ENCODE results near the gene MAD1L1. TPM values are rescaled to one million over a fixed set of nuclear protein-coding genes. Genes with fewer than 3 reads are reported as not detected.
"Not testable (repeated sequence)": the region's sequence is repeated elsewhere in the genome, so short reads cannot be mapped to it uniquely, and the experiment has no call there.

The MAD1L1 gene
- polyA plus RNA-seq, 6 donors from 2014 or later = 109 to 209 (median 158) TPM

- no peaks in the 10 kb centered on the region for H3K27me3 Mint-ChIP-seq
- H3K36me3 Mint-ChIP-seq = peaks cover 5% of the 10 kb centered on the region in 2 donors
- peak overlapping the region in 3 of 6 donors; percentile 42 to 66 (median 57) for H3K27ac Mint-ChIP-seq
- DNase-seq (no peak), ATAC-seq (ENCODE audit: low read depth in 2 of 2) (no peak)
- peaks cover 0 to 7% (median 5%) of the 10 kb centered on the region in 7 donors for H3K9me3 Mint-ChIP-seq
- peaks cover 4 to 20% (median 16%) of the 10 kb centered on the region in 3 donors for H3K4me1 Mint-ChIP-seq
- H3K4me3 Mint-ChIP-seq = no peak overlapping the region
Observed at GRCh38 chr7:1883031-1883761, 349.5 kb downstream of the MAD1L1 start.

GRCh38 chr7:1882451-1882850, 350.3 kb downstream of the MAD1L1 start:
- Mint-ChIP-seq H3K4me1 (peaks cover 4 to 20% (median 15%) of the 10 kb centered on the region in 3 donors), H3K4me3 (peak overlapping the region in 1 of 8 donors; percentile 42), H3K27me3 (no peaks in the 10 kb centered on the region), H3K27ac (peak overlapping the region in 1 of 6 donors; percentile 57), H3K36me3 (peaks cover 5 to 10% of the 10 kb centered on the region in 2 donors), H3K9me3 (peaks cover 0 to 14% (median 7%) of the 10 kb centered on the region in 7 donors)
- DNase-seq (no peak), ATAC-seq (ENCODE audit: low read depth in 2 of 2) (no peak)

- peaks cover 0 to 14% (median 7%) of the 10 kb centered on the region in 7 donors for H3K9me3 Mint-ChIP-seq
- no peaks in the 10 kb centered on the region for H3K27me3 Mint-ChIP-seq
- peaks cover 4 to 20% (median 15%) of the 10 kb centered on the region in 3 donors for H3K4me1 Mint-ChIP-seq
- no peak overlapping the region for H3K4me3 Mint-ChIP-seq
- H3K36me3 Mint-ChIP-seq = peaks cover 5 to 10% of the 10 kb centered on the region in 2 donors
- ATAC-seq (ENCODE audit: low read depth in 2 of 2) = no peak
- H3K27ac Mint-ChIP-seq = peak overlapping the region in 3 of 6 donors; percentile 34 to 76 (median 74)
- no peak for DNase-seq
Observed at GRCh38 chr7:1881946-1882345, 350.8 kb downstream of the MAD1L1 start.

GRCh38 chr7:1876641-1877040, 356.1 kb downstream of the MAD1L1 start:
- not testable (repeated sequence) for H3K27ac Mint-ChIP-seq; ATAC-seq (ENCODE audit: low read depth in 2 of 2); DNase-seq; H3K27me3 Mint-ChIP-seq; H3K4me3 Mint-ChIP-seq
- H3K9me3 Mint-ChIP-seq = peaks cover 0 to 14% (median 8%) of the 10 kb centered on the region in 7 donors
- peaks cover 7 to 18% (median 12%) of the 10 kb centered on the region in 3 donors for H3K4me1 Mint-ChIP-seq
- H3K36me3 Mint-ChIP-seq = peaks cover 5 to 10% of the 10 kb centered on the region in 2 donors

GRCh38 chr7:1875392-1876199, 357.1 kb downstream of the MAD1L1 start:
- Mint-ChIP-seq H3K4me1 (peaks cover 11 to 15% (median 13%) of the 10 kb centered on the region in 3 donors), H3K9me3 (peaks cover 0 to 14% (median 9%) of the 10 kb centered on the region in 7 donors), H3K4me3 (peak overlapping the region in 4 of 8 donors; percentile 51 to 78 (median 67)), H3K27ac (peak overlapping the region; percentile 22 to 83 (median 45)), H3K36me3 (peaks cover 5 to 10% of the 10 kb centered on the region in 2 donors)
- ATAC-seq (ENCODE audit: low read depth in 2 of 2) = peak; percentile 94 to 99
- not testable (repeated sequence) for H3K27me3 Mint-ChIP-seq, DNase-seq

- Mint-ChIP-seq H3K9me3 (peaks cover 0 to 14% (median 9%) of the 10 kb centered on the region in 7 donors), H3K36me3 (peaks cover 5 to 10% of the 10 kb centered on the region in 2 donors), H3K4me1 (peaks cover 11 to 15% (median 13%) of the 10 kb centered on the region in 3 donors), H3K4me3 (peak overlapping the region in 3 of 8 donors; percentile 51 to 78 (median 77)), H3K27ac (peak overlapping the region in 4 of 6 donors; percentile 41 to 83 (median 52))
- H3K27me3 Mint-ChIP-seq; DNase-seq; ATAC-seq (ENCODE audit: low read depth in 2 of 2): not testable (repeated sequence)
Observed at GRCh38 chr7:1874590-1875391, 358.0 kb downstream of the MAD1L1 start.

GRCh38 chr7:1873857-1874589, 358.7 kb downstream of the MAD1L1 start:
- ATAC-seq (ENCODE audit: low read depth in 2 of 2) (no peak), DNase-seq (no peak)
- Mint-ChIP-seq H3K9me3 (peaks cover 0 to 14% (median 9%) of the 10 kb centered on the region in 7 donors), H3K4me3 (no peak overlapping the region), H3K27me3 (no peaks in the 10 kb centered on the region), H3K36me3 (peaks cover 5 to 10% of the 10 kb centered on the region in 2 donors), H3K4me1 (peaks cover 11 to 15% (median 13%) of the 10 kb centered on the region in 3 donors), H3K27ac (peak overlapping the region in 3 of 6 donors; percentile 54 to 77 (median 73))

GRCh38 chr7:1873421-1873820, 359.3 kb downstream of the MAD1L1 start:
- Mint-ChIP-seq H3K27ac (peak overlapping the region in 1 of 6 donors; percentile 54), H3K4me1 (peaks cover 11 to 15% (median 13%) of the 10 kb centered on the region in 3 donors), H3K36me3 (peaks cover 1 to 10% of the 10 kb centered on the region in 2 donors), H3K4me3 (no peak overlapping the region), H3K9me3 (peaks cover 0 to 10% (median 6%) of the 10 kb centered on the region in 7 donors), H3K27me3 (no peaks in the 10 kb centered on the region)
- DNase-seq (no peak), ATAC-seq (ENCODE audit: low read depth in 2 of 2) (no peak)

GRCh38 chr7:1873070-1873405, 359.7 kb downstream of the MAD1L1 start:
- H3K4me1 Mint-ChIP-seq = peaks cover 11 to 15% (median 13%) of the 10 kb centered on the region in 3 donors
- no peak overlapping the region for H3K27ac Mint-ChIP-seq
- H3K9me3 Mint-ChIP-seq = peaks cover 0 to 6% (median 5%) of the 10 kb centered on the region in 7 donors
- no peak for DNase-seq
- no peak overlapping the region for H3K4me3 Mint-ChIP-seq
- ATAC-seq (ENCODE audit: low read depth in 2 of 2) = no peak
- H3K36me3 Mint-ChIP-seq = peaks cover 0 to 7% of the 10 kb centered on the region in 2 donors
- H3K27me3 Mint-ChIP-seq = no peaks in the 10 kb centered on the region

GRCh38 chr7:1872191-1873069, 360.3 kb downstream of the MAD1L1 start:
- Mint-ChIP-seq H3K36me3 (peaks cover 0 to under 1% of the 10 kb centered on the region in 2 donors), H3K27me3 (no peaks in the 10 kb centered on the region), H3K9me3 (peaks cover 0 to 3% (median 0%) of the 10 kb centered on the region in 7 donors), H3K27ac (peak overlapping the region in 1 of 6 donors; percentile 44), H3K4me1 (peaks cover 13 to 15% (median 14%) of the 10 kb centered on the region in 3 donors), H3K4me3 (no peak overlapping the region)
- no peak for ATAC-seq (ENCODE audit: low read depth in 2 of 2)
- DNase-seq = no peak

- Mint-ChIP-seq H3K36me3 (no peaks in the 10 kb centered on the region), H3K4me1 (peaks cover 2 to 21% (median 18%) of the 10 kb centered on the region in 3 donors), H3K27me3 (no peaks in the 10 kb centered on the region), H3K27ac (peak overlapping the region in 1 of 6 donors; percentile 59), H3K4me3 (no peak overlapping the region), H3K9me3 (peaks cover 0 to 3% (median 0%) of the 10 kb centered on the region in 7 donors)
- ATAC-seq (ENCODE audit: low read depth in 2 of 2) = no peak
- DNase-seq = no peak
Observed at GRCh38 chr7:1869452-1870130, 363.2 kb downstream of the MAD1L1 start.

Data from naive B cell (primary cell).